ENCODE measurements around the gene IFI6. TPM values are rescaled to one million over a fixed set of nuclear protein-coding genes. Genes with fewer than 3 reads are reported as not detected.

The IFI6 gene
- total and polyA plus RNA-seq, 2 of the 8 experiments (the other 6 are each of a cell fraction or from before 2014, with no cell fraction given): 6.1 to 13.2 TPM

DNA sequence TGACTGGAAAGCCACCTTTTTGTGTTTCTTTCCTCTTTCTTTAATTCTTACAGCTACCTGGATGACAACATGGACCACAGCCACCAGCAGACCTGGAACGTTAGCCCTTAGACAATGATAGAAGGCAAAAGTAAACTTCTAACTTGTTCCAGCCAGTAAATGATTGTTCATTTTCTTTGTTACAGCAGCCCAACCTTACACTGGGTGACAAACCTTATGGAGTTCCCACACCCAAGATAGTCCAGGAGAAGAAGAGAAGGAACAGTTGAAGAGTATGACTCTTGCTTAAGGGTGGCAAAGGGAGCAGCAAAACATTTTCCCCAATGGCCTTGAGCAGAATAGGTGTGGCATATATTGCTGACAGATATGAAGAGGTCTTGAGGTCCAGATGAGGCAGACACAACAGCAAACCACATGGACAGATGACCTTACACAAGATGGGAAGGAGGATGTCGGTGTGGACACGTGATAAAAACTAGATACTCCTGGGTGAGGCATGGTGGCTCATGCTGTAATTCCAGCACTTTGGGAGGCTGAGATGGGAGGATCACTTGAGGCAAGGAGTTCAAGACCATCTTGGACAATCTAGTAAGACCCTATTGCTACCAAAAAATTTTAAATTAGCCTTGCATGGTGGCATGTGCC lies 42.0 kb upstream of the IFI6 start (continued):
- TF ChIP-seq RFX5 (IDR thresholded peaks at IDR 0.05; ENCODE audit: borderline replicate concordance, low read depth, low read length): no peak
- no peak for TF ChIP-seq KDM4A (IDR thresholded peaks at IDR 0.05; ENCODE audit: low read depth, low read length, severe bottlenecking)
- TF ChIP-seq GTF2F1 (IDR thresholded peaks at IDR 0.05; ENCODE audit: borderline replicate concordance, low read depth, low read length): no peak
- TF ChIP-seq, protein P1, sequence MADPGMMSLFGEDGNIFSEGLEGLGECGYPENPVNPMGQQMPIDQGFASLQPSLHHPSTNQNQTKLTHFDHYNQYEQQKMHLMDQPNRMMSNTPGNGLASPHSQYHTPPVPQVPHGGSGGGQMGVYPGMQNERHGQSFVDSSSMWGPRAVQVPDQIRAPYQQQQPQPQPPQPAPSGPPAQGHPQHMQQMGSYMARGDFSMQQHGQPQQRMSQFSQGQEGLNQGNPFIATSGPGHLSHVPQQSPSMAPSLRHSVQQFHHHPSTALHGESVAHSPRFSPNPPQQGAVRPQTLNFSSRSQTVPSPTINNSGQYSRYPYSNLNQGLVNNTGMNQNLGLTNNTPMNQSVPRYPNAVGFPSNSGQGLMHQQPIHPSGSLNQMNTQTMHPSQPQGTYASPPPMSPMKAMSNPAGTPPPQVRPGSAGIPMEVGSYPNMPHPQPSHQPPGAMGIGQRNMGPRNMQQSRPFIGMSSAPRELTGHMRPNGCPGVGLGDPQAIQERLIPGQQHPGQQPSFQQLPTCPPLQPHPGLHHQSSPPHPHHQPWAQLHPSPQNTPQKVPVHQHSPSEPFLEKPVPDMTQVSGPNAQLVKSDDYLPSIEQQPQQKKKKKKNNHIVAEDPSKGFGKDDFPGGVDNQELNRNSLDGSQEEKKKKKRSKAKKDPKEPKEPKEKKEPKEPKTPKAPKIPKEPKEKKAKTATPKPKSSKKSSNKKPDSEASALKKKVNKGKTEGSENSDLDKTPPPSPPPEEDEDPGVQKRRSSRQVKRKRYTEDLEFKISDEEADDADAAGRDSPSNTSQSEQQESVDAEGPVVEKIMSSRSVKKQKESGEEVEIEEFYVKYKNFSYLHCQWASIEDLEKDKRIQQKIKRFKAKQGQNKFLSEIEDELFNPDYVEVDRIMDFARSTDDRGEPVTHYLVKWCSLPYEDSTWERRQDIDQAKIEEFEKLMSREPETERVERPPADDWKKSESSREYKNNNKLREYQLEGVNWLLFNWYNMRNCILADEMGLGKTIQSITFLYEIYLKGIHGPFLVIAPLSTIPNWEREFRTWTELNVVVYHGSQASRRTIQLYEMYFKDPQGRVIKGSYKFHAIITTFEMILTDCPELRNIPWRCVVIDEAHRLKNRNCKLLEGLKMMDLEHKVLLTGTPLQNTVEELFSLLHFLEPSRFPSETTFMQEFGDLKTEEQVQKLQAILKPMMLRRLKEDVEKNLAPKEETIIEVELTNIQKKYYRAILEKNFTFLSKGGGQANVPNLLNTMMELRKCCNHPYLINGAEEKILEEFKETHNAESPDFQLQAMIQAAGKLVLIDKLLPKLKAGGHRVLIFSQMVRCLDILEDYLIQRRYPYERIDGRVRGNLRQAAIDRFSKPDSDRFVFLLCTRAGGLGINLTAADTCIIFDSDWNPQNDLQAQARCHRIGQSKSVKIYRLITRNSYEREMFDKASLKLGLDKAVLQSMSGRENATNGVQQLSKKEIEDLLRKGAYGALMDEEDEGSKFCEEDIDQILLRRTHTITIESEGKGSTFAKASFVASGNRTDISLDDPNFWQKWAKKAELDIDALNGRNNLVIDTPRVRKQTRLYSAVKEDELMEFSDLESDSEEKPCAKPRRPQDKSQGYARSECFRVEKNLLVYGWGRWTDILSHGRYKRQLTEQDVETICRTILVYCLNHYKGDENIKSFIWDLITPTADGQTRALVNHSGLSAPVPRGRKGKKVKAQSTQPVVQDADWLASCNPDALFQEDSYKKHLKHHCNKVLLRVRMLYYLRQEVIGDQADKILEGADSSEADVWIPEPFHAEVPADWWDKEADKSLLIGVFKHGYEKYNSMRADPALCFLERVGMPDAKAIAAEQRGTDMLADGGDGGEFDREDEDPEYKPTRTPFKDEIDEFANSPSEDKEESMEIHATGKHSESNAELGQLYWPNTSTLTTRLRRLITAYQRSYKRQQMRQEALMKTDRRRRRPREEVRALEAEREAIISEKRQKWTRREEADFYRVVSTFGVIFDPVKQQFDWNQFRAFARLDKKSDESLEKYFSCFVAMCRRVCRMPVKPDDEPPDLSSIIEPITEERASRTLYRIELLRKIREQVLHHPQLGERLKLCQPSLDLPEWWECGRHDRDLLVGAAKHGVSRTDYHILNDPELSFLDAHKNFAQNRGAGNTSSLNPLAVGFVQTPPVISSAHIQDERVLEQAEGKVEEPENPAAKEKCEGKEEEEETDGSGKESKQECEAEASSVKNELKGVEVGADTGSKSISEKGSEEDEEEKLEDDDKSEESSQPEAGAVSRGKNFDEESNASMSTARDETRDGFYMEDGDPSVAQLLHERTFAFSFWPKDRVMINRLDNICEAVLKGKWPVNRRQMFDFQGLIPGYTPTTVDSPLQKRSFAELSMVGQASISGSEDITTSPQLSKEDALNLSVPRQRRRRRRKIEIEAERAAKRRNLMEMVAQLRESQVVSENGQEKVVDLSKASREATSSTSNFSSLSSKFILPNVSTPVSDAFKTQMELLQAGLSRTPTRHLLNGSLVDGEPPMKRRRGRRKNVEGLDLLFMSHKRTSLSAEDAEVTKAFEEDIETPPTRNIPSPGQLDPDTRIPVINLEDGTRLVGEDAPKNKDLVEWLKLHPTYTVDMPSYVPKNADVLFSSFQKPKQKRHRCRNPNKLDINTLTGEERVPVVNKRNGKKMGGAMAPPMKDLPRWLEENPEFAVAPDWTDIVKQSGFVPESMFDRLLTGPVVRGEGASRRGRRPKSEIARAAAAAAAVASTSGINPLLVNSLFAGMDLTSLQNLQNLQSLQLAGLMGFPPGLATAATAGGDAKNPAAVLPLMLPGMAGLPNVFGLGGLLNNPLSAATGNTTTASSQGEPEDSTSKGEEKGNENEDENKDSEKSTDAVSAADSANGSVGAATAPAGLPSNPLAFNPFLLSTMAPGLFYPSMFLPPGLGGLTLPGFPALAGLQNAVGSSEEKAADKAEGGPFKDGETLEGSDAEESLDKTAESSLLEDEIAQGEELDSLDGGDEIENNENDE (IDR thresholded peaks at IDR 0.05; ENCODE audit: insufficient replicate concordance, low read length): no peak
- TF ChIP-seq SP1 (IDR thresholded peaks at IDR 0.05; ENCODE audit: low read depth, low read length): no peak

Measured in H1 (cell line).